Calu3 (cell line): Measurements from ENCODE around the gene RPL38. TPM values are rescaled to one million over a fixed set of nuclear protein-coding genes. Genes with fewer than 3 reads are reported as not detected.

Source experiments
- BruUV-seq: library from RNA; stranded (reverse); fragments of 400-500 nt; replicated peaks from 2 replicates; lab custom pipeline; 2021; lab: Mats Ljungman, UMichigan
- CTCF ChIA-PET: fragments of 300-600 bp; sonication (Branson Sonifier 250); formaldehyde crosslinking; loops from one replicate; lab custom pipeline; 2022; ENCODE audit warnings: antibody characterized with exemption; lab: Charles Lee
- DNase-seq: peaks from one replicate; pipeline ENCODE4 v3.0.0; 2022
- H3K27ac Mint-ChIP-seq: one replicate; pipeline ENCODE4 v1.8.0; 2022; ENCODE audit warnings: mixed read lengths; ENCODE audit not compliant: unreplicated experiment
- H3K27me3 Mint-ChIP-seq: one replicate; pipeline ENCODE4 v1.8.0; 2022; ENCODE audit warnings: mixed read lengths; ENCODE audit not compliant: unreplicated experiment
- H3K36me3 Mint-ChIP-seq: one replicate; pipeline ENCODE4 v1.8.0; 2022; ENCODE audit warnings: mild to moderate bottlenecking, moderate library complexity, mixed read lengths; ENCODE audit not compliant: insufficient read depth, unreplicated experiment
- H3K4me1 Mint-ChIP-seq: one replicate; pipeline ENCODE4 v1.8.0; 2022; ENCODE audit warnings: mild to moderate bottlenecking, low read depth, mixed read lengths; ENCODE audit not compliant: unreplicated experiment
- H3K4me3 Mint-ChIP-seq: one replicate; pipeline ENCODE4 v1.8.0; 2022; ENCODE audit warnings: mild to moderate bottlenecking, low read depth, moderate library complexity, mixed read lengths; ENCODE audit not compliant: unreplicated experiment
- H3K9me3 Mint-ChIP-seq: one replicate; pipeline ENCODE4 v1.8.0; 2022; ENCODE audit warnings: low read depth, mixed read lengths; ENCODE audit not compliant: unreplicated experiment
- CTCF ChIP-seq: fragments of 200-600 bp; IDR thresholded peaks from one replicate; pipeline ENCODE4 v1.8.0; 2022; ENCODE audit warnings: antibody characterized with exemption; ENCODE audit not compliant: unreplicated experiment
- intact Hi-C: fragments of 100-400 bp; cut with micrococcal nuclease; formaldehyde crosslinking; loops from one replicate; pipeline ENCODE4 v1.10.0; 2022; ENCODE audit not compliant: unreplicated experiment
- total RNA-seq: library from RNA; stranded (reverse); gene quantifications from 2 replicates; pipeline ENCODE4 v1.2.3, GENCODE V29; 2022

Gene RPL38
- total RNA-seq, 1 experiment from 2014 or later = 725 TPM

GRCh38 chr17:74244128-74244527, 40.6 kb downstream of the RPL38 start:
- CTCF ChIA-PET = no interaction called here

GRCh38 chr17:74244548-74244947, 41.1 kb downstream of the RPL38 start:
- no peaks in the 10 kb centered on the region for H3K9me3 Mint-ChIP-seq
- no peak for TF ChIP-seq CTCF
- CTCF ChIA-PET = no interaction called here
- no peak overlapping the region for H3K27ac Mint-ChIP-seq
- no TSS peak for BruUV-seq
- no peaks in the 10 kb centered on the region for H3K36me3 Mint-ChIP-seq
- DNase-seq = no peak
- intact Hi-C loops = no loop called here
- H3K27me3 Mint-ChIP-seq = peaks cover 97% of the 10 kb centered on the region
- H3K4me3 Mint-ChIP-seq = no peak overlapping the region
- no peaks in the 10 kb centered on the region for H3K4me1 Mint-ChIP-seq

More at GRCh38 chr17:74244128-74244527, 40.6 kb downstream of the RPL38 start:
- no peak for DNase-seq
- H3K27ac Mint-ChIP-seq = no peak overlapping the region
- no peaks in the 10 kb centered on the region for H3K9me3 Mint-ChIP-seq
- no peaks in the 10 kb centered on the region for H3K36me3 Mint-ChIP-seq
- no peaks in the 10 kb centered on the region for H3K4me1 Mint-ChIP-seq
- TF ChIP-seq CTCF = no peak
- no TSS peak for BruUV-seq
- peaks cover 97% of the 10 kb centered on the region for H3K27me3 Mint-ChIP-seq
- intact Hi-C loops = no loop called here
- H3K4me3 Mint-ChIP-seq = no peak overlapping the region

- Mint-ChIP-seq H3K4me3 (no peak overlapping the region), H3K4me1 (no peaks in the 10 kb centered on the region), H3K36me3 (no peaks in the 10 kb centered on the region), H3K9me3 (no peaks in the 10 kb centered on the region), H3K27me3 (peaks cover 97% of the 10 kb centered on the region), H3K27ac (no peak overlapping the region)
- intact Hi-C loops = no loop called here
- CTCF ChIA-PET = interaction anchor here (0.5 kb wide), 1 partner anchor 118 kb away, joined by 4 read pairs; no protein-coding TSS in a partner anchor
- no peak for TF ChIP-seq CTCF
- DNase-seq = no peak
- no TSS peak for BruUV-seq
These were observed 41.8 kb downstream of the RPL38 start for GRCh38 chr17:74245145-74245831.

- no peaks in the 10 kb centered on the region for H3K36me3 Mint-ChIP-seq
- DNase-seq = no peak
- no peak overlapping the region for H3K27ac Mint-ChIP-seq
- no TSS peak for BruUV-seq
- no peaks in the 10 kb centered on the region for H3K9me3 Mint-ChIP-seq
- peaks cover 97% of the 10 kb centered on the region for H3K27me3 Mint-ChIP-seq
- H3K4me3 Mint-ChIP-seq = no peak overlapping the region
- no peak for TF ChIP-seq CTCF
- H3K4me1 Mint-ChIP-seq = no peaks in the 10 kb centered on the region
- CTCF ChIA-PET = interaction anchor here (0.5 kb wide), 1 partner anchor 117 kb away, joined by 4 read pairs; no protein-coding TSS in a partner anchor
- intact Hi-C loops = no loop called here
These were observed 42.4 kb downstream of the RPL38 start for GRCh38 chr17:74245871-74246270.
